G401.6 (cell line): ENCODE measurements around the gene ASTN2.
A peak's percentile ranks its signal among the peaks of the same experiment; 100 is the strongest.

ENCODE experiments used
- FAIRE-seq: peaks from 2 replicates; lab custom pipeline; 2012; peaks lifted over from hg19 to GRCh38; lab: Jason Lieb, UNC

The ASTN2 gene

GRCh38 chr9:116661037-116661954 lies 753.6 kb downstream of the ASTN2 start:
- FAIRE-seq: peak; percentile 87

GRCh38 chr9:116658265-116658664 lies 756.6 kb downstream of the ASTN2 start:
- FAIRE-seq: no peak

GRCh38 chr9:116656977-116657376 lies 757.9 kb downstream of the ASTN2 start:
- no peak for FAIRE-seq

DNA sequence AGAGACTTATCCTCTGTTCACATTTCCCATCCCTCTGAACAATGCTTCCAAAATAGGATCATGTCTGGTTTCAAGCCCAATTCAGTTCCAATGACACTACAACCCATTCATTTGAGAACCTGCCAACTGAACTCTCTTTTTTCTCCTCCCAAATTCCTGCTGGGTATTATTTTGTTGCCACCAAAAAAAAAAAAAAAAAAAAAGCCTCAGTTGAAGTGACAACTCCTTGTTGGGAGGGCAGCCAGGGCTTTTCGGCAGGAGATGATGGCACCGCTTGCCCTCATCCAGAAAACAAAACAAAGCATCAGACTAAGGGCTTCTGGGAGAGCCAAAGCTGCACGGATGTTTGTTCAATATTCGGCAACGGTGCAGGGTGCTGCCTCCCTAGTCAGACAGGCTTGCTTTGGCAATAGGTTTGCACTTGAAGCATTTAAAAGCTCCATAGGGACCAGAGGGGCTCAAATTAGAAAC lies 758.3 kb downstream of the ASTN2 start:
- no peak for FAIRE-seq

DNA sequence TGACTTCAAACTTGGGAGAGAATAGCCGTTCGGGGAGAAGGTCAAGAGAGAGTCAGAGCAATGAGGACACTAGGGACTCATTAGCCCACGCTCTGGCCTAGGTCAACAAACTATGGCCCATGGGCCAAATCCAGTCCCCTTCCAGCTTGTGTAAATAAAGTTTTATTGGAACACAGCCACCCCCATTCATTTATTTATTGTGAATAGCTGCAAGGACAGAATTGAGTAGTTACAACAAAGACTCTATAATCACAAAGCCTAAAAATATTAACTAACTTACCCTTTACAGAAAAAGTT lies 760.9 kb downstream of the ASTN2 start:
- no peak for FAIRE-seq

DNA sequence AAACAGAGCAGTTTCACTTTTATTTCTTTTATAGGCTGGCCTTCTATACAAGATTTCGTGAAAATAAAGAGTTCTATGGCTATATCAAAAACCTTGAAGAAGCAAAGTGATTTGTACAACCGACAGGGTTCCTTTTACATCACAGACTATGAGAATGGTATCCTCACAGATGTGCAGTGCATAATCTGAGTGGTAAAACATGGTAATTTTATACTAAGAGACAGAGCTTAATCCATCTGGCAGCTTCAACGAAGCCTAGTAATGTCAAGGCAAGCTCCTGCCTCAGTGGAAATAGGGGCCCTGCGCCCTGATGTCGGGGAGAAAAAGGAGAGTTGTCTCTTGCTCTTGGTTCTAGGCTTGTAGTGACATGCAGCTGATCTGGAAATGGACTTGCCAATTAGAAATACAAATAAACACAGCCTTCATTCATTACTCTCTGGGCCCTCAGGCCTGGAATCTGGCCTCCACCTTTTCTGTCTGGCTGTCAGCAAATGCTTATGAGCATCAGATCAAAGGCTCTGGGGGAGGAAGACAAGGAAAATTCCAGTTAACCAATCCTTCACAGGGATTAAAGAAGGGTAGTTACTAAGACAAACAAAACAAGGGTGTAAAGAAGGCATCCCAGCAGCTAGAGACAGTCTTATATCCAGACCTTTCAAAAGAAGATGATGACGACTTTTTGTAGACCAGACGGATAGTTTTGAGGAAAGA lies 761.4 kb downstream of the ASTN2 start:
- no peak for FAIRE-seq

DNA sequence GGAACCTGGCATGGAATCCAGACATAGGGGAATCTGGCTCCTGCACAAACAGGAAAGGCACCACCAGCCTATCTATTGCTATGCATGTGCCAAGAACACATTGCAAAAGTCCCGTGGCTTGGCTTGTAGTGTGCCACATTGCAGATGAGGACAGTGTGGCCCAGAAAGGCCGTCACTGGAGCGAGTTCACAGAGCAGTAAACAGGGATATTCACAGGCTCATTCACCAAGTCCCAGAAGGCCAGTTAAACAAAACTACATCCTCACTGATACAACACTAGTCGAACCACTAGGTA lies 767.4 kb downstream of the ASTN2 start:
- FAIRE-seq: no peak

GRCh38 chr9:116646661-116647514 lies 768.0 kb downstream of the ASTN2 start:
- no peak for FAIRE-seq

DNA sequence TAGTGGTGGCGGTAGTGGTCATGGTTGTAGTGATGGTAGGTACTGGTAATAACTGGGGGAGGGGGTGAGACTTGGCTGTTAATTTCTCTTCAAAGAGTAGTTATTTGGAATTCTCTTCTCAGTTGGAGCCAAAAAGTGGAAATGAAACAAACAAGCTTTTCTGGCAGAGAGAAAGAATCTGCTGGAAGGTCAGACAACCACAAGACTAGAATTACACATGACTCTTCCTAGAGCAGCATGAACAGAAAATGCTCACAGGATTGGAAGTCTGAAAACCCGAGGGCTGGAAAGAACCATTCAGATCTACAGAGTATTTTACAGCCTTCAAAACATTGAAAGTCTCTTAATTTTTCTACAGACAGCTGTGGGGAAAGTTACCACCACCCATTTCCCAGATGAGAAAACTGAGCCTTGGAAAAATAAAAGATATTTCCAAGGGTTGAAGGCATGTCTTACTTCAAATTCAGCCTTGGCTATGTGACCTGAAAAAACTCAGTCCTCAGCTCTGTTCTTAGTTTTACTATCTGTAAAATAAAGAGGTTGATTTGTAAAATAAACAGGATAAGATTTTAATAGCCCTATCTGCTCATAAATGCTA lies 770.7 kb downstream of the ASTN2 start:
- FAIRE-seq: no peak

GRCh38 chr9:116643691-116644090 lies 771.2 kb downstream of the ASTN2 start:
- no peak for FAIRE-seq

DNA sequence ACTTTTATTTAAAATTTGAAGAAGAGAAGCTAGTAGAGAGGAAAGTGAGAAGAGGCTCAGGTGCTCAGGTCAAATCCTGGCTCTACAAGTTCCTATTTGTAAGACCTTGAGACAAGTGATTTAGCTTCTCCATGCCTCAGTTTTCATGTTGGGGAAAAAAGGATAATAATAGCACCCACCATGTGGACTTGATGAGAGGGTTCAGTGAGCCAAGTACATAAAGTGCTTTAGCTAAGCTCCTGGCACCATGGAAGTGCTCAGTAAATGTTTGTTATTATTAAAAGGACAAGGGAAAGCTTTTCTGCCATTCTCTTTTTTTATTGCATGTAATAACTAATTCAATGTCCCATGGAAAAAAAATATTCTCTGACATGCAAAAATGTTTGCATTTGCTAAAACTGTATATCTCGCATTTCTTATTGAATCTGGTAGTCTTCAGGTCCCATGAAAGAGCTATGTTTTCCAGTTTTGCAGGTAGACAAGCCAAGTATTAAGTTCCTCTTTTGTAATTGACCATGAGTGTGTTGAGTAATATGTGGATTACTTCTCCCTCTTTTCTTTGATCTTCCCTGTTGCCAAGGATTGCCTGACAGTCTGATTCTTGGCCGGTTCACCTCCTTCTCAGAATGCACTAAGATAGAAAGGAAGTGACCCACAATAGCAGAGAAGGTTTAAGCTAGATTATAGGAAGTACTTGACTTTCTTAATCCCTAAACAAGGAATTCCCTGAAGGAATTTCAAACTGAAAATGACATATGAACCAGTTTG lies 773.4 kb downstream of the ASTN2 start:
- no peak for FAIRE-seq

- no peak for FAIRE-seq
Observed at GRCh38 chr9:116639251-116639741, 775.6 kb downstream of the ASTN2 start.

- no peak for FAIRE-seq
Observed at GRCh38 chr9:116635908-116636307, 778.9 kb downstream of the ASTN2 start.

DNA sequence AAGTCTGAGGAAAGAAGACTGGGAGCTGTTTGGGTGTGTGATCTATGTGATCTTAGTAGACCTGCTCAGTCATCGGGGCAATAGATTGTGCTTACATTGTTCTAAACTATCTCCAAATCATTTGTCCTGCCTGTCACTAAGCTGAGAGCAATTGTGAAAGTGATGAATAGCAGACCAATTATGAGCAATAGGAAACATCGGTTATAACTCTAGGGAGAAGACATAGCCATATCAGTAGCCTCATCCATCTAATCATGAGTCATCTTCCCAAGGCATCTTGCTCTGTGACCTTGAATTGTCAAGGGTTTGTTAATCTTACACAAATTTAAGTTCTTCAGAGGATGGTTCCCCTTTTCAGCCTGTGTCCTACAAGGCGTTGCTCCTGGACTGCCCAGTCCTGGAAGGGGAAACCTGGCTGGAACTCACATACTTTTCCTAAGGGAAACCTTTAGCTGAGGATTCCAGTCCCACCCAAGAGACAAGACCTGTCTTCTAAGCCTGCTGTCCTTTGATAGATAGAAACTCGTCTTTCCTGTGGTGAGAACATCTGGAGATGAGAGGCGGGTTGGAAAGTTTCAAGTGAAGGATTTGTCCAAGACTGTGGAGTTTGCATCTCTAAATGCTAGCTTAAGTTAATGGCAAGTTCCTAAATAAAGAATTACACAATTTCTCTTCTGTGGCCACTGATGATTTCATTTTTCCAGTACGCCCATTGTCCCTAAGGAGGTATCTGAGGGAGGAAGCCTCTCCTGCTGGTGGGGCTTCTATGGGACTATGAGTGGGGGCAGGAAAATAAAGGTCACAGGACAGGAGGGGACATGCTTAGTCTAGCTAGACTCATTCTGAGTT lies 781.6 kb downstream of the ASTN2 start:
- no peak for FAIRE-seq

DNA sequence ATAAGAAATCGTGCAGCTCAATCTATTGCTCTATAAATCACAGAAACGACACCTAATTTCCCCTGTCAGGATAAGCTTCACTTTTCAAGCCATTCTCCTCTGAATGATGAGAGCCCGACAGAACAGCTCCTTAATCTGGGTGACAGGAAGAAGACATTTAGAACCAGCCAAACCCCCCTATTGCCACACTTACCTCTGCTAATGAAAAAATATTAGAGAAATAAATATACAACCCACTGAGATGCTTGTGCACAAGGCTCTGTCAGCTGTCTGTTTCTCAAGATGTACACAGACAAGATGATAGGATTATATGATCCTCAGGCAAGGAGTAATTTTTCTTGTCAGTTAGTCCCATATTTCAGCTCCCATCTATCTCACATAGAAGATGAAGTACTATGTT lies 785.2 kb downstream of the ASTN2 start:
- FAIRE-seq: no peak

DNA sequence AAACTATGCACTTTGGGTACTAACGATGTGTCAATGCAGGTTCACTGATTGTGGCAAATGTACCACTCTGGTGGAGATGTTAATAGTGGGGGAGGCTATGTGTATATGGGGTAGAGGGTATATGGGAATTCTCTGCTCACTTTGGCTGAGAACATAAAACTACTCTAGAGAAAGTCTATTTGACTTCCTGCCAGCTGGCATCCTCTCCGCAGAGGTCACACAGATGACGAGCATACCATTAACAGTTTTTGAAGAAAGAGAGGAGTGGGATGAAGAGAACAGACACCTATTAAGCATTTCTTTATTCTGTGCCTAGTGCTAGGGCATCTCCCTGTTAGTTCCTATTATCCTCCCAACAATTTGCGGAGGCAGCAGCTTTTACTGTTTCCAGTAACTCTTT lies 786.1 kb downstream of the ASTN2 start:
- FAIRE-seq: no peak

DNA sequence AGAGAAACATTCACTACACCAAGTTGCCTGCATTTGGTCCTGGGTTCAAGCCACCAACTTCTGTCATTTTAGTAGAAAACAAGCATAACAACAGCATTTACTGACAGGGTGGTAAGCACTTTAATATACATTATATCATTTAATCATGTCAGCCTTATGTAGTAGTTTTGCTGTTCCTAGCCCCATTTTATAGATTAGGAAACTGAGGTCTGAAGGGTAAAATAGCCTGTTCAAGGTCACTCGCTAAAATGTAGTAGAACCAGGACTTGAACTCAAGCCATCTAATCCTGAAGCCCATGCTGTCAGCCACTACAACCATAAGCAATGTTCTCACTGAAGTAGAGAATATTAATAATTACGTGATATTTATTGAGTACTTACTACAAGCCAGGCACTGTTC lies 787.4 kb downstream of the ASTN2 start:
- no peak for FAIRE-seq

GRCh38 chr9:116626762-116627161 lies 788.1 kb downstream of the ASTN2 start:
- FAIRE-seq: no peak

- FAIRE-seq: no peak
Observed at GRCh38 chr9:116623715-116624114, 791.1 kb downstream of the ASTN2 start.

GRCh38 chr9:116617389-116617788 lies 797.5 kb downstream of the ASTN2 start:
- no peak for FAIRE-seq
